GM23248 (cell line): ENCODE measurements around the gene CRB1.

Source experiments
- EZH2 ChIP-seq: fragments of 200-600 bp; sonication (generic); IDR thresholded peaks from 2 replicates; pipeline ENCODE4 v1.6.1; 2018; ENCODE audit warnings: antibody characterized with exemption, mild to moderate bottlenecking; ENCODE audit not compliant: insufficient read depth, poor library complexity, severe bottlenecking
- EZH2phosphoT487 ChIP-seq: fragments of 200-600 bp; sonication (generic); IDR thresholded peaks from 2 replicates; pipeline ENCODE4 v1.6.1; 2018; ENCODE audit warnings: antibody characterized with exemption, moderate library complexity, mild to moderate bottlenecking, low read depth; ENCODE audit not compliant: insufficient read depth

GRCh38 chr1:197307136-197307535 is 39.1 kb downstream of the CRB1 start:
- TF ChIP-seq EZH2phosphoT487, result no peak
- no peak for TF ChIP-seq EZH2
